GM21447 (cell line): ENCODE data around the gene RHOH.

Source experiments
- ATAC-seq: cut with Tn5 transposase; IDR thresholded peaks from one replicate; pipeline ENCODE4 v1.9.1; 2021; ENCODE audit not compliant: unreplicated experiment

RHOH gene

GRCh38 chr4:40204507-40205258 lies 7.9 kb downstream of the RHOH start:
- no peak for ATAC-seq

GRCh38 chr4:40205259-40206198 lies 8.7 kb downstream of the RHOH start:
- ATAC-seq, result peak; percentile 56

GRCh38 chr4:40206426-40206825 lies 9.6 kb downstream of the RHOH start:
- ATAC-seq, result no peak

GRCh38 chr4:40209401-40209800 lies 12.6 kb downstream of the RHOH start:
- ATAC-seq, result no peak

- no peak for ATAC-seq
These were observed 13.9 kb downstream of the RHOH start for GRCh38 chr4:40210776-40211175.

- no peak for ATAC-seq
These were observed 14.7 kb downstream of the RHOH start for GRCh38 chr4:40211224-40212185.

GRCh38 chr4:40212674-40213527 lies 16.1 kb downstream of the RHOH start:
- ATAC-seq, result no peak

GRCh38 chr4:40214038-40214437 lies 17.2 kb downstream of the RHOH start:
- ATAC-seq, result no peak

GRCh38 chr4:40214661-40215418 lies 18.0 kb downstream of the RHOH start:
- no peak for ATAC-seq

- no peak for ATAC-seq
These were observed 20.0 kb downstream of the RHOH start for GRCh38 chr4:40216622-40217366.

- no peak for ATAC-seq
These were observed 24.9 kb downstream of the RHOH start for GRCh38 chr4:40221744-40222143.

- ATAC-seq, result no peak
These were observed 26.5 kb downstream of the RHOH start for GRCh38 chr4:40223343-40223742.

- ATAC-seq, result no peak
These were observed 27.6 kb downstream of the RHOH start for GRCh38 chr4:40224432-40224831.

GRCh38 chr4:40225497-40225896 lies 28.7 kb downstream of the RHOH start:
- no peak for ATAC-seq

- ATAC-seq, result peak; percentile 50
These were observed 30.5 kb downstream of the RHOH start for GRCh38 chr4:40227284-40227683.

GRCh38 chr4:40228497-40229365 lies 31.9 kb downstream of the RHOH start:
- peak; percentile 54 for ATAC-seq

- no peak for ATAC-seq
These were observed 34.6 kb downstream of the RHOH start for GRCh38 chr4:40231316-40231863.
